PC-9 (cell line): ENCODE results near the gene FHIP2A.

Experiments used
- EZH2 ChIP-seq: fragments of 200-600 bp; sonication (generic); IDR thresholded peaks from 2 replicates; pipeline ENCODE4 v1.8.0; 2017; ENCODE audit warnings: antibody characterized with exemption, low read depth
- TF ChIP-seq, protein P1 (sequence below): fragments of 200-600 bp; sonication (generic); conservative IDR thresholded peaks from 2 replicates; pipeline ENCODE4 v1.6.1; 2017; ENCODE audit warnings: mixed run types, antibody characterized with exemption, mild to moderate bottlenecking, moderate library complexity

DNA sequence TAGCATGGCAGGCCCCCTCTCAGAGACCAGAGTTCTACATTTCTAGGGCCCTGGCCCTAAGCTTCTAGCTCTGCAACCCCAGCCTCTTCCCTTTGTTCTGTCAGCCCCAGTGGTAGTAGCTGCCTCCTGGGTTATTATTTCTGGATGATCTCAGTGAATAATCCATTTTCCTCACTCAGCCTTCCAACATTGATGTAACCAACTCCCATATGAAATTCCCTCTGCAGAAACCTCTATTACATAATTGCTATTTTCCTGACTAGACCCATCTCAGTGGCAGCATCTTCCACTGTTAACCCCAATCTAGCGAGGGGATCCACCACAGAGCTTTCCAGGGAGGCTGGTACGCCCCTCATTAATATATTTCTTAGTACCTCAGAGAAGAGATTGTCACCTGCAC is 49.8 kb downstream of the FHIP2A start:
- TF ChIP-seq, protein P1, sequence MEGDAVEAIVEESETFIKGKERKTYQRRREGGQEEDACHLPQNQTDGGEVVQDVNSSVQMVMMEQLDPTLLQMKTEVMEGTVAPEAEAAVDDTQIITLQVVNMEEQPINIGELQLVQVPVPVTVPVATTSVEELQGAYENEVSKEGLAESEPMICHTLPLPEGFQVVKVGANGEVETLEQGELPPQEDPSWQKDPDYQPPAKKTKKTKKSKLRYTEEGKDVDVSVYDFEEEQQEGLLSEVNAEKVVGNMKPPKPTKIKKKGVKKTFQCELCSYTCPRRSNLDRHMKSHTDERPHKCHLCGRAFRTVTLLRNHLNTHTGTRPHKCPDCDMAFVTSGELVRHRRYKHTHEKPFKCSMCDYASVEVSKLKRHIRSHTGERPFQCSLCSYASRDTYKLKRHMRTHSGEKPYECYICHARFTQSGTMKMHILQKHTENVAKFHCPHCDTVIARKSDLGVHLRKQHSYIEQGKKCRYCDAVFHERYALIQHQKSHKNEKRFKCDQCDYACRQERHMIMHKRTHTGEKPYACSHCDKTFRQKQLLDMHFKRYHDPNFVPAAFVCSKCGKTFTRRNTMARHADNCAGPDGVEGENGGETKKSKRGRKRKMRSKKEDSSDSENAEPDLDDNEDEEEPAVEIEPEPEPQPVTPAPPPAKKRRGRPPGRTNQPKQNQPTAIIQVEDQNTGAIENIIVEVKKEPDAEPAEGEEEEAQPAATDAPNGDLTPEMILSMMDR = no peak
- no peak for TF ChIP-seq EZH2
